Uterus (tissue), 4 donors: Measurements from ENCODE around the gene CHCHD5. TPM values are rescaled to one million over a fixed set of nuclear protein-coding genes. Genes with fewer than 3 reads are reported as not detected.
"Not testable (repeated sequence)": the region's sequence is repeated elsewhere in the genome, so short reads cannot be mapped to it uniquely, and the experiment has no call there.

Experiments
- DNase-seq, 2 donors: peaks; one replicate each; pipeline ENCODE4 v3.0.0-alpha.2; 2019 to 2020
- H3K27ac ChIP-seq, 2 donors: fragments of 200-600 bp; sonication (generic); 1 replicate in 1 of 2; 2 replicates in 1 of 2; pipeline ENCODE4 v1.5.1; 2016 to 2018
- H3K27me3 ChIP-seq, 2 donors: fragments of 200-600 bp; sonication (generic); one replicate each; pipeline ENCODE4 v1.5.1; 2018 to 2019; ENCODE audit warnings: control low read depth in 1 of 2
- H3K36me3 ChIP-seq, 2 donors: fragments of 200-600 bp; sonication (generic); one replicate each; pipeline ENCODE4 v1.5.1; 2019; ENCODE audit warnings: control low read depth in 1 of 2
- H3K4me1 ChIP-seq, 2 donors: fragments of 200-600 bp; sonication (generic); one replicate each; pipeline ENCODE4 v1.5.1; 2018 to 2019; ENCODE audit warnings: control low read depth in 1 of 2
- H3K4me3 ChIP-seq, 2 donors: fragments of 200-600 bp; sonication (generic); 1 replicate in 1 of 2; 2 replicates in 1 of 2; pipeline ENCODE4 v1.5.1; 2018 to 2019; ENCODE audit warnings: mild to moderate bottlenecking in 1 of 2
- H3K9me3 ChIP-seq, 2 donors: fragments of 200-600 bp; sonication (generic); one replicate each; pipeline ENCODE4 v1.5.1; 2019; ENCODE audit warnings: control low read depth in 1 of 2
- CTCF ChIP-seq, 4 experiments: fragments of 200-600 bp in 2 of 4; fragments of 450-650 bp in 2 of 4; sonication (generic) in 2 of 4; IDR thresholded peaks; one replicate each; pipeline ENCODE4 v1.5.1; 2016 to 2019; ENCODE audit warnings: antibody characterized with exemption in 4 of 4, mild to moderate bottlenecking in 2 of 4, moderate library complexity in 1 of 4
- POLR2A ChIP-seq, 2 donors: fragments of 450-650 bp; IDR thresholded peaks; one replicate each; pipeline ENCODE4 v1.6.1; 2016; ENCODE audit warnings: antibody characterized with exemption in 2 of 2, mild to moderate bottlenecking in 1 of 2, moderate library complexity in 1 of 2
- intact Hi-C: fragments of 100-400 bp; cut with DNase I; formaldehyde crosslinking; loops from one replicate; pipeline ENCODE4 v1.15.1; 2023; ENCODE audit warnings: low total_unique reads
- total RNA-seq, 4 donors: library from RNA; depleted of rRNA in 3 of 4; stranded (reverse); fragments of >200 nt in 3 of 4; gene quantifications; one replicate each; pipeline versions ENCODE4 v1.1.0 to v1.2.4, GENCODE V29; 2014 to 2023
- donor health status: DM: yes; HTN: yes; CAD: no.

Gene CHCHD5
- total RNA-seq, 4 donors from 2014 or later = 6.5 to 22.6 (median 8.4) TPM; not detected in 1

GRCh38 chr2:112548980-112549379 is 35.4 kb upstream of the CHCHD5 start:
- Histone ChIP-seq H3K4me1 (no peaks in the 10 kb centered on the region), H3K36me3 (no peaks in the 10 kb centered on the region), H3K4me3 (no peak overlapping the region), H3K27ac (no peak overlapping the region), H3K9me3 (no peaks in the 10 kb centered on the region), H3K27me3 (no peaks in the 10 kb centered on the region)
- no peak for TF ChIP-seq CTCF (IDR thresholded peaks at IDR 0.05)
- no peak for TF ChIP-seq POLR2A (IDR thresholded peaks at IDR 0.05)
- DNase-seq = no peak
- intact Hi-C loops = no loop called here

GRCh38 chr2:112566104-112566503 is 18.3 kb upstream of the CHCHD5 start:
- Histone ChIP-seq H3K4me3 (no peak overlapping the region), H3K27ac (no peak overlapping the region), H3K36me3 (no peaks in the 10 kb centered on the region), H3K4me1 (no peaks in the 10 kb centered on the region), H3K27me3 (no peaks in the 10 kb centered on the region), H3K9me3 (no peaks in the 10 kb centered on the region)
- intact Hi-C loops = no loop called here
- TF ChIP-seq CTCF (IDR thresholded peaks at IDR 0.05) (no peak), POLR2A (IDR thresholded peaks at IDR 0.05) (no peak)
- DNase-seq = no peak

- DNase-seq, H3K4me3 ChIP-seq, H3K36me3 ChIP-seq, H3K27me3 ChIP-seq, intact Hi-C loops, H3K9me3 ChIP-seq, H3K27ac ChIP-seq, H3K4me1 ChIP-seq: not testable (repeated sequence)
These were observed 17.9 kb upstream of the CHCHD5 start for GRCh38 chr2:112566508-112566907.

GRCh38 chr2:112572005-112572404 is 12.4 kb upstream of the CHCHD5 start:
- Histone ChIP-seq H3K4me1 (no peaks in the 10 kb centered on the region), H3K36me3 (no peaks in the 10 kb centered on the region), H3K27me3 (no peaks in the 10 kb centered on the region), H3K4me3 (no peak overlapping the region), H3K27ac (no peak overlapping the region), H3K9me3 (no peaks in the 10 kb centered on the region)
- TF ChIP-seq POLR2A (IDR thresholded peaks at IDR 0.05) (no peak), CTCF (IDR thresholded peaks at IDR 0.05) (no peak)
- no peak for DNase-seq
- intact Hi-C loops = no loop called here

- DNase-seq = no peak
- Histone ChIP-seq H3K9me3 (no peaks in the 10 kb centered on the region), H3K4me3 (no peak overlapping the region), H3K27me3 (no peaks in the 10 kb centered on the region), H3K4me1 (peaks cover 0 to 4% of the 10 kb centered on the region in 2 donors), H3K36me3 (no peaks in the 10 kb centered on the region), H3K27ac (no peak overlapping the region)
- TF ChIP-seq POLR2A (IDR thresholded peaks at IDR 0.05) = no peak
- TF ChIP-seq CTCF (IDR thresholded peaks at IDR 0.05) = no peak
- intact Hi-C loops = no loop called here
These were observed 6.7 kb upstream of the CHCHD5 start for GRCh38 chr2:112577756-112578155.

- Histone ChIP-seq H3K4me3 (no peak overlapping the region), H3K27me3 (no peaks in the 10 kb centered on the region), H3K9me3 (no peaks in the 10 kb centered on the region), H3K36me3 (no peaks in the 10 kb centered on the region), H3K27ac (no peak overlapping the region), H3K4me1 (peaks cover 0 to 7% of the 10 kb centered on the region in 2 donors)
- no peak for TF ChIP-seq CTCF (IDR thresholded peaks at IDR 0.05)
- no peak for TF ChIP-seq POLR2A (IDR thresholded peaks at IDR 0.05)
- intact Hi-C loops = no loop called here
- DNase-seq = no peak
These were observed 5.2 kb upstream of the CHCHD5 start for GRCh38 chr2:112579241-112579640.
